Measurements from ENCODE around the gene COL16A1. TPM values are rescaled to one million over a fixed set of nuclear protein-coding genes. Genes with fewer than 3 reads are reported as not detected.

Gene COL16A1
- total RNA-seq, 1 experiment from 2014 or later: 0.50 TPM

- Mint-ChIP-seq H3K4me3 (ENCODE audit: unreplicated experiment) (no peak overlapping the region), H3K36me3 (ENCODE audit: insufficient read depth, unreplicated experiment) (no peaks in the 10 kb centered on the region), H3K4me1 (ENCODE audit: low read depth, unreplicated experiment) (peaks cover 17% of the 10 kb centered on the region), H3K27me3 (ENCODE audit: insufficient read depth, unreplicated experiment) (no peaks in the 10 kb centered on the region), H3K9me3 (ENCODE audit: unreplicated experiment) (no peaks in the 10 kb centered on the region), H3K27ac (ENCODE audit: unreplicated experiment) (no peak overlapping the region)
- H3K4me3 ChIP-seq (ENCODE audit: low read depth, low read length): no peak overlapping the region
- TF ChIP-seq CTCF (IDR thresholded peaks at IDR 0.05; ENCODE audit: insufficient read depth in 1 of 2, low read depth in 1 of 2, low read length in 1 of 2, severe bottlenecking in 1 of 2, unreplicated experiment in 1 of 2): no peak
- DNase-seq: no peak
- H3K36me3 ChIP-seq (ENCODE audit: control insufficient read depth, insufficient read depth, low read length): no peaks in the 10 kb centered on the region
- no peaks in the 10 kb centered on the region for H3K27me3 ChIP-seq (replicated peaks; ENCODE audit: control insufficient read depth, insufficient read depth, low read length)
- POLR2A ChIA-PET: interaction anchor here (0.6 kb wide), 1 partner anchor 9 kb away, joined by 5 read pairs; the partner anchor contains the start of gene PEF1
- H3K4me1 ChIP-seq: 0 out of 2 replicates have a peak, but pooled peaks cover 5% of the 10 kb centered on the region
- CTCF ChIA-PET: no interaction called here
- intact Hi-C loops (cut with micrococcal nuclease; ENCODE audit: unreplicated experiment): no loop called here
- H3K9me3 ChIP-seq: no peaks in the 10 kb centered on the region
- no TSS peak for BruUV-seq (replicated peaks)
These were observed 49.9 kb downstream of the COL16A1 start for GRCh38 chr1:31653717-31654473.

- Mint-ChIP-seq H3K27me3 (ENCODE audit: insufficient read depth, unreplicated experiment) (no peaks in the 10 kb centered on the region), H3K36me3 (ENCODE audit: insufficient read depth, unreplicated experiment) (no peaks in the 10 kb centered on the region), H3K27ac (ENCODE audit: unreplicated experiment) (no peak overlapping the region), H3K4me3 (ENCODE audit: unreplicated experiment) (no peak overlapping the region), H3K4me1 (ENCODE audit: low read depth, unreplicated experiment) (peaks cover 17% of the 10 kb centered on the region), H3K9me3 (ENCODE audit: unreplicated experiment) (no peaks in the 10 kb centered on the region)
- no peak for DNase-seq
- CTCF ChIA-PET: no interaction called here
- BruUV-seq (replicated peaks): no TSS peak
- Histone ChIP-seq H3K4me3 (ENCODE audit: low read depth, low read length) (no peak overlapping the region), H3K4me1 (0 out of 2 replicates have a peak, but pooled peaks cover 5% of the 10 kb centered on the region), H3K36me3 (ENCODE audit: control insufficient read depth, insufficient read depth, low read length) (no peaks in the 10 kb centered on the region), H3K27me3 (replicated peaks; ENCODE audit: control insufficient read depth, insufficient read depth, low read length) (no peaks in the 10 kb centered on the region), H3K9me3 (no peaks in the 10 kb centered on the region)
- intact Hi-C loops (cut with micrococcal nuclease; ENCODE audit: unreplicated experiment): no loop called here
- no peak for TF ChIP-seq CTCF (IDR thresholded peaks at IDR 0.05; ENCODE audit: insufficient read depth in 1 of 2, low read depth in 1 of 2, low read length in 1 of 2, severe bottlenecking in 1 of 2, unreplicated experiment in 1 of 2)
- POLR2A ChIA-PET: interaction anchor here (0.6 kb wide), 1 partner anchor 8 kb away, joined by 5 read pairs; the partner anchor contains the start of gene PEF1
These were observed 50.8 kb downstream of the COL16A1 start for GRCh38 chr1:31652891-31653499.

- TF ChIP-seq CTCF (IDR thresholded peaks at IDR 0.05; ENCODE audit: insufficient read depth in 1 of 2, low read depth in 1 of 2, low read length in 1 of 2, severe bottlenecking in 1 of 2, unreplicated experiment in 1 of 2): no peak
- Mint-ChIP-seq H3K27ac (ENCODE audit: unreplicated experiment) (no peak overlapping the region), H3K4me3 (ENCODE audit: unreplicated experiment) (no peak overlapping the region), H3K36me3 (ENCODE audit: insufficient read depth, unreplicated experiment) (no peaks in the 10 kb centered on the region), H3K27me3 (ENCODE audit: insufficient read depth, unreplicated experiment) (no peaks in the 10 kb centered on the region), H3K9me3 (ENCODE audit: unreplicated experiment) (no peaks in the 10 kb centered on the region), H3K4me1 (ENCODE audit: low read depth, unreplicated experiment) (peaks cover 17% of the 10 kb centered on the region)
- Histone ChIP-seq H3K4me3 (ENCODE audit: low read depth, low read length) (no peak overlapping the region), H3K9me3 (no peaks in the 10 kb centered on the region), H3K36me3 (ENCODE audit: control insufficient read depth, insufficient read depth, low read length) (no peaks in the 10 kb centered on the region), H3K27me3 (replicated peaks; ENCODE audit: control insufficient read depth, insufficient read depth, low read length) (no peaks in the 10 kb centered on the region), H3K4me1 (0 out of 2 replicates have a peak, but pooled peaks cover 5% of the 10 kb centered on the region)
- POLR2A ChIA-PET: no interaction called here
- CTCF ChIA-PET: interaction anchor here (0.6 kb wide), 1 partner anchor 336 kb away, joined by 5 read pairs; no protein-coding TSS in a partner anchor
- DNase-seq: no peak
- intact Hi-C loops (cut with micrococcal nuclease; ENCODE audit: unreplicated experiment): no loop called here
- BruUV-seq (replicated peaks): no TSS peak
These were observed 52.1 kb downstream of the COL16A1 start for GRCh38 chr1:31651766-31652165.

Measured in Caco-2 (cell line).